H9 (cell line): Measurements from ENCODE around the gene RNU6-9. TPM values are rescaled to one million over a fixed set of nuclear protein-coding genes. Genes with fewer than 3 reads are reported as not detected.

Experiments
- DNase-seq: peaks from one replicate; pipeline ENCODE4 v3.0.0-alpha.2; 2017
- H2AFZ ChIP-seq: one replicate; pipeline ENCODE4 v1.6.1; 2013; ENCODE audit warnings: mild to moderate bottlenecking, low read length, control low read depth, moderate library complexity
- H2AK5ac ChIP-seq: 2 replicates; pipeline ENCODE4 v1.6.1; 2013; ENCODE audit warnings: low read length, control low read depth, mixed read lengths; ENCODE audit not compliant: insufficient read length
- H2BK120ac ChIP-seq: one replicate; pipeline ENCODE4 v1.6.1; 2013; ENCODE audit warnings: low read depth, mild to moderate bottlenecking, low read length, control low read depth, inconsistent platforms; ENCODE audit not compliant: poor library complexity, severe bottlenecking
- H2BK12ac ChIP-seq: 2 replicates; pipeline ENCODE4 v1.6.1; 2013; ENCODE audit warnings: low read length, control low read depth, mixed read lengths, low read depth; ENCODE audit not compliant: insufficient read length
- H2BK15ac ChIP-seq: 2 replicates; pipeline ENCODE4 v1.6.1; 2013; ENCODE audit warnings: low read depth, low read length, control low read depth
- H2BK20ac ChIP-seq: one replicate; pipeline ENCODE4 v1.6.1; 2013; ENCODE audit warnings: low read depth, mild to moderate bottlenecking, low read length, control low read depth, inconsistent platforms; ENCODE audit not compliant: poor library complexity, severe bottlenecking
- H2BK5ac ChIP-seq: 2 replicates; pipeline ENCODE4 v1.6.1; 2013; ENCODE audit warnings: low read length, control low read depth, mixed read lengths; ENCODE audit not compliant: insufficient read length
- H3K14ac ChIP-seq: 2 replicates; pipeline ENCODE4 v1.6.1; 2013; ENCODE audit warnings: low read length, control low read depth; ENCODE audit not compliant: insufficient read depth
- H3K18ac ChIP-seq: 2 replicates; pipeline ENCODE4 v1.6.1; 2013; ENCODE audit warnings: low read depth, mild to moderate bottlenecking, mixed read lengths, low read length, control low read depth; ENCODE audit not compliant: insufficient read length
- H3K23ac ChIP-seq: 2 replicates; pipeline ENCODE4 v1.6.1; 2013; ENCODE audit warnings: low read length, control low read depth, mixed read lengths, low read depth; ENCODE audit not compliant: insufficient read length
- H3K23me2 ChIP-seq: 2 replicates; pipeline ENCODE4 v1.6.1; 2013; ENCODE audit warnings: low read depth, mild to moderate bottlenecking, mixed read lengths, low read length, control low read depth; ENCODE audit not compliant: insufficient read length, poor library complexity, severe bottlenecking
- H3K27ac ChIP-seq: 2 replicates; pipeline ENCODE4 v1.5.1; 2013; ENCODE audit warnings: low read length, control low read depth, mixed read lengths, low read depth; ENCODE audit not compliant: insufficient read length
- H3K27me3 ChIP-seq: 2 replicates; pipeline ENCODE4 v1.6.1; 2013; ENCODE audit warnings: low read length, control low read depth, inconsistent platforms; ENCODE audit not compliant: insufficient read depth
- H3K4ac ChIP-seq: 2 replicates; pipeline ENCODE4 v1.6.1; 2013; ENCODE audit warnings: low read depth, mild to moderate bottlenecking, control low read depth, inconsistent platforms, low read length, moderate library complexity
- H3K4me1 ChIP-seq: 2 replicates; pipeline ENCODE4 v1.6.1; 2013; ENCODE audit warnings: low read length, control low read depth, inconsistent platforms; ENCODE audit not compliant: insufficient read depth
- H3K4me2 ChIP-seq: 2 replicates; pipeline ENCODE4 v1.6.1; 2013; ENCODE audit warnings: low read length, control low read depth, mixed read lengths; ENCODE audit not compliant: insufficient read length, insufficient read depth
- H3K56ac ChIP-seq: 2 replicates; pipeline ENCODE4 v1.6.1; 2013; ENCODE audit warnings: low read depth, mild to moderate bottlenecking, mixed read lengths, low read length, control low read depth; ENCODE audit not compliant: insufficient read length
- H3K79me1 ChIP-seq: 2 replicates; pipeline ENCODE4 v1.6.1; 2013; ENCODE audit warnings: low read depth, mild to moderate bottlenecking, moderate library complexity, low read length, control low read depth, inconsistent platforms; ENCODE audit not compliant: insufficient read depth, poor library complexity, severe bottlenecking
- H3K79me2 ChIP-seq: 2 replicates; pipeline ENCODE4 v1.6.1; 2013; ENCODE audit warnings: low read length, control low read depth, inconsistent platforms; ENCODE audit not compliant: insufficient read depth
- H3K9ac ChIP-seq: 2 replicates; pipeline ENCODE4 v1.6.1; 2013; ENCODE audit warnings: low read length, control low read depth, mixed read lengths; ENCODE audit not compliant: insufficient read length; ENCODE audit errors: extremely low read depth
- H3K9me3 ChIP-seq: one replicate; pipeline ENCODE4 v1.6.1; 2013; ENCODE audit warnings: low read depth, low read length, inconsistent platforms; ENCODE audit not compliant: control insufficient read depth
- H3T11ph ChIP-seq: one replicate; pipeline ENCODE4 v1.6.1; 2013; ENCODE audit warnings: mild to moderate bottlenecking, low read length, control low read depth, inconsistent platforms
- H4K20me1 ChIP-seq: one replicate; pipeline ENCODE4 v1.6.1; 2013; ENCODE audit not compliant: control insufficient read depth, insufficient read length, insufficient read depth
- H4K5ac ChIP-seq: 2 replicates; pipeline ENCODE4 v1.6.1; 2013; ENCODE audit warnings: low read depth, mild to moderate bottlenecking, mixed read lengths, low read length, control low read depth; ENCODE audit not compliant: insufficient read length
- H4K8ac ChIP-seq: replicated peaks from 2 replicates; pipeline ENCODE4 v1.6.1; 2013; ENCODE audit warnings: low read length, control low read depth, mixed read lengths, low read depth; ENCODE audit not compliant: insufficient read length
- H4K91ac ChIP-seq: 2 replicates; pipeline ENCODE4 v1.6.1; 2013; ENCODE audit warnings: low read depth, mild to moderate bottlenecking, moderate library complexity, mixed read lengths, low read length, control low read depth; ENCODE audit not compliant: insufficient read length
- H3K27ac Mint-ChIP-seq, 3 experiments: 2 replicates in 2 of 3; 3 replicates in 1 of 3; pipeline ENCODE4 v1.8.0; 2020 to 2021; ENCODE audit warnings: mixed read lengths in 3 of 3, mild to moderate bottlenecking in 1 of 3, moderate library complexity in 1 of 3
- H3K27me3 Mint-ChIP-seq: 2 replicates; pipeline ENCODE4 v1.8.0; 2021; ENCODE audit warnings: low read depth, mild to moderate bottlenecking, moderate library complexity, mixed read lengths
- H3K36me3 Mint-ChIP-seq, 3 experiments: 2 replicates in 2 of 3; 3 replicates in 1 of 3; pipeline ENCODE4 v1.8.0; 2020 to 2021; ENCODE audit warnings: low read depth in 3 of 3, mixed read lengths in 3 of 3; ENCODE audit not compliant: insufficient read depth in 1 of 3
- H3K4me1 Mint-ChIP-seq, 2 experiments: 2 replicates each; pipeline ENCODE4 v1.8.0; 2020; ENCODE audit warnings: mixed read lengths in 2 of 2
- H3K4me3 Mint-ChIP-seq, 2 experiments: 2 replicates in 1 of 2; 3 replicates in 1 of 2; pipeline ENCODE4 v1.8.0; 2020 to 2021; ENCODE audit warnings: mild to moderate bottlenecking in 2 of 2, mixed read lengths in 2 of 2, moderate library complexity in 1 of 2
- H3K9me3 Mint-ChIP-seq, 2 experiments: 2 replicates in 1 of 2; 3 replicates in 1 of 2; pipeline ENCODE4 v1.8.0; 2020; ENCODE audit warnings: mild to moderate bottlenecking in 2 of 2, mixed read lengths in 2 of 2, moderate library complexity in 1 of 2
- CTCF ChIP-seq: fragments of 200-600 bp; sonication (generic); conservative IDR thresholded peaks from 3 replicates; pipeline ENCODE4 v1.8.0; 2021; ENCODE audit warnings: antibody characterized with exemption, mild to moderate bottlenecking
- WGBS: extraction: QIAGEN DNeasy Blood & Tissue Kit; methylation state at CpG from one replicate; pipeline ENCODE4 v1.1.7; 2013; ENCODE audit warnings: missing lambda C conversion rate, low lambda C conversion rate, mixed read lengths; ENCODE audit not compliant: insufficient read length; ENCODE audit errors: extremely low coverage; 5-methylcytosine and 5-hydroxymethylcytosine counted together
- total RNA-seq: library from RNA; stranded (reverse); gene quantifications from 2 replicates; pipeline ENCODE4 v1.2.1, GENCODE V29; 2021

Gene RNU6-9
- total RNA-seq, 1 experiment from 2014 or later: not detected

GRCh38 chr19:867301-867793 is 25.9 kb upstream of the RNU6-9 start:
- DNase-seq: no peak
- no peak overlapping the region for H3K4me2 ChIP-seq
- Mint-ChIP-seq H3K27me3 (peaks cover 8% of the 10 kb centered on the region; the same call in 1 of the 2 replicates), H3K4me1 (peaks cover 8 to 27% of the 10 kb centered on the region in 2 experiments), H3K36me3 (peaks cover 20 to 43% (median 30%) of the 10 kb centered on the region in 3 experiments), H3K9me3 (peaks cover 3 to 7% of the 10 kb centered on the region in 2 experiments; a peak in 4 of 5 replicates), H3K4me3 (0 out of 5 replicates have a peak overlapping the region, but pooled peaks of 1 of the 2 experiments have one; percentile 29), H3K27ac (peak overlapping the region; percentile 7 to 64 (median 46); a peak in 2 of 7 replicates)
- no peak overlapping the region for H3K23ac ChIP-seq
- H3K27me3 ChIP-seq: no peaks in the 10 kb centered on the region
- H3K9me3 ChIP-seq: no peaks in the 10 kb centered on the region
- H2AFZ ChIP-seq: no peak overlapping the region
- H4K20me1 ChIP-seq: no peaks in the 10 kb centered on the region
- no peak overlapping the region for H2BK12ac ChIP-seq
- TF ChIP-seq CTCF: no peak
- no peak overlapping the region for H4K8ac ChIP-seq
- no peaks in the 10 kb centered on the region for H3K79me1 ChIP-seq
- no peak overlapping the region for H3K14ac ChIP-seq
- WGBS: no CpG with 5 or more reads among the region's 16 CpGs
- no peaks in the 10 kb centered on the region for H3K4me1 ChIP-seq
- no peak overlapping the region for H3K9ac ChIP-seq
- no peak overlapping the region for H2AK5ac ChIP-seq
- H4K5ac ChIP-seq: no peak overlapping the region
- no peaks in the 10 kb centered on the region for H3K23me2 ChIP-seq
- no peak overlapping the region for H3K18ac ChIP-seq
- no peak overlapping the region for H2BK5ac ChIP-seq
- H3T11ph ChIP-seq: no peak overlapping the region
- no peaks in the 10 kb centered on the region for H3K79me2 ChIP-seq
- no peak overlapping the region for H3K4ac ChIP-seq
- H2BK15ac ChIP-seq: no peak overlapping the region
- H4K91ac ChIP-seq: no peak overlapping the region
- H3K56ac ChIP-seq: no peak overlapping the region
- H2BK20ac ChIP-seq: no peak overlapping the region
- no peak overlapping the region for H3K27ac ChIP-seq
- H2BK120ac ChIP-seq: no peak overlapping the region
